Activated CD8-positive, alpha-beta memory T cell treated with anti-CD3 and anti-CD28 coated beads for 24 hours (primary cell): ENCODE data around the gene ATP13A4.

Source experiments
- DNase-seq: peaks from one replicate; pipeline ENCODE4 v3.0.0-alpha.2; 2020

The ATP13A4 gene

DNA sequence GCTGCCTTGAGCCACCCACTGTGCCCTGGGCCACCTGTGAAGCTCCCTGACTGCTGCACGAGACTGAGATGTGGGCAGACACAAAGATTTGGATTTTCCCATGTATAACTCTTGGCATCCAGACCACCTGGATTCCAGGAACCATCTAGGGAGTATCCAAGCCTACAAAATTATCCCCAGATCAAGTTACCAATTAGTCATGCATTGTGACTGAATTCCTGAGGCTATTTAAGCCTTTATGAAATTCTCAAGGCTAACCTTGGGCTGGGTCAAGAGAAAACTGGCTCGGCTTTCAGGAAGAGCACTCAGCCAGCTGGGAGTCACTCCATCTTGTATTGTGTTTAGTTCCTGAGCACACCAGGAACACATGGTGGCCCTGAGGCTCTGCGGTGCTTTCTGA, 162.8 kb downstream of the ATP13A4 start:
- DNase-seq, result no peak

DNA sequence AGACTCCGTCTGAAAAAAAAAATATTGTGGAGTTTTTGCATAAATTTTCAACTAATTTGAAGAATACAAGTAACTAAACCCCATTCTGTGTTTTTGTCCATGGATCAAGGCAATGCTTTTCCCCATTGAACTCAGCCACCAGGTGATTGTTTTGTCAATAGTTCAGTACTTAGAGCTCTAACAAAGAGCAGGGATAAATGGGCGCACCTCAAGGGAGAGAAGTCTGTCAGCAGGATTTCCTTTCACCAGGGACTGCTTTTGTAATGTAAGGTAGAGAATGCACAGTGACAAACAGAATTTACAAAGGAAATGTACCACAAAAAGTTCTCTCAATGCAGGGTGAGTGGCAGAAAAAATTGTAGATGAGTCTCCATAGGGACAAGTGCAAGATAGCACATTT, 165.4 kb downstream of the ATP13A4 start:
- DNase-seq, result no peak

DNA sequence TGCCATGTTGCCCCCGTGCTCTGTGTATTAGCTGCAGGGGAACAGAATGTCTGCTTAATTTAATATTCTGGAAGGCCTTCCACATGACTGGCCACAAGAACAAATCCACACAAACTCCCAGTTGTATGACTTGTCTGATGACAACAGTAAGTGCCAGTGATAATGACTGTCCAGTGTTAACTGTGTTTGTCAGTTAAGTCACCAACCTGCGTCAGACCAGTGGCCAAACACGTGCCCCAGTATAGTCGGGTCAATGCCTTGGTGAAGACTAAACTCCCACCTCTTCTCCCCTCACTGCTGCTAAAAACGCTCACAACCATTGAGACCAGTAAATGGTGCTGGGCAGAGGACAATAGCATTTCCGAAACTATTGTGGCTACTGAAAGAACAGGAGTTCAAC, 166.3 kb downstream of the ATP13A4 start:
- DNase-seq, result no peak

DNA sequence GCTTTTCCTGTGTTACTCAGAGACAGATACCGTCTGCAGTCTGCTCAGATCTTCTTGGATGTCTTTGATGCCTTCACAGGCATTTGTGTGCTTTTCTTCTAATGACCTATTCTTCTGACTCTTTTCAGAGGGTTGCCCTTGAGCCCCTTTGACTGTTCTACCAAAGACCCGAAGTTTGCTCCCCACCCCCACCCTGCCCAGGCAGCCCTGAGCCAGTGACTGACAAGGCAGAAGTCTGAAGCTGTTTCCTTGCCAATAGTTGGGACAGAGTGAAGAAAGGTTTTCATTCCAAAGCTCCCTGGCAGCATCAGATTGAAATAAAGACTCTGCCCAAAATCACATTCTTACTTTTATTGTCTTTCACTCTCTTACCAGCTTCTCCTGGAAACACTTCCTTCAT, 167.1 kb downstream of the ATP13A4 start:
- no peak for DNase-seq

DNA sequence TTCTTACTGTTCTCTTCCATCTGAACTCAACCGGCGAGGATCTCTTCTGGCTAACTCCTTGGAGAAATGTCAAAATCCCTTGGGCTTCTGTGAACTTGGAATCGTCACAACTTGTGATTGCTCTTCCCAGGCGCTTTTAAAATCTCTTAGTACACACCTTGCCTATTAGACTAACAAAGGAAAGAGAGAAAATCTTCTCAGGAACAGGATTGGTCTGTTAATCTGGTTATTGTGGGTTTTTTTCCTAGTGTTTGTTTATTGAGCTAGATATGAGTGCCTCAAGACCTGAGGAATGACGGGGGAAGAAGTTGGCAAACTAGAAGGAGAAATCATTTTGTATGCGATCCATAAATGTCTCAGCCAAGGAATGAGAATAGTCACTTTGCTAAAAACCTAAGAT, 176.0 kb downstream of the ATP13A4 start, which contains the start of gene ATP13A5:
Gene ATP13A5, minus strand, starts transcription at position 48 of the 400 bp plus-strand sequence. Its CDS starts 28 bp downstream, at position 20.
- DNase-seq, result no peak

DNA sequence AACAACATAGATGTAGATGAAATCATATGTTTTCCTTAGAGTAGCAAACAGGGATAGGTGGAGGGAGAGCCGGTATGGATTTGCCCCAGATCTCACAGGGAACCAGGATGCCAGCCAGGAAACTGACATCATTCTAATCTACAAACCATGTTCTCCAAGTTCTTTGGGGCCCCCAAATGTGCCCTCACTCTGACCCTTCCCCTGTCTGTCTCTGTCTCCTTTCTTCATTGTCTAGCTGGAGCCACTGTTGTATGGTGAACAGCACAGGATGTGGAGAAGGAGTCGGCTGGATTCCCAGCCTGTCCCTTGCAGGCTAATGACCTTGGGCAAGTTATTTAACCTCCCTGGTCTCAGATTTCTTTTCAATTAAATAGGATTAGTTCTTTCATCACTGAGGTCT, 177.1 kb downstream of the ATP13A4 start:
- DNase-seq, result no peak

DNA sequence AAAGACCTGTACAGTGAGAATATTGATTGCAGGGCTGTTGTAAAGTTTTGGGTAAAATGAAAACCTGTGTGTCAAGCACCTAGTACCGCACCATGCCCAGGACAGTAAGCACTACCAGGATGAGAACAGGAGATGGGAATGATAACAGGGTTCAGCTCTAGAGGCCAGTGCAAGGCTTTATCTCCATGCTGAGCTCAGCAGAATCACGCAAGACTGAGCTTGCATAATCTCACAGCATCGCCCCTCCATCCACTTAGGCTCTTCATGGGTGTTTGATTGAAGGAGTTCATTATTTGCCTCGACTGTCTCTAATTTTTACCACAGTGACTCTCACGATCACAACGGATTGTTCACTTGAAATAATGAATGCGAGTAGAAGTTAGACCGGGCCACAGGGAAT, 179.1 kb downstream of the ATP13A4 start:
- DNase-seq, result no peak

DNA sequence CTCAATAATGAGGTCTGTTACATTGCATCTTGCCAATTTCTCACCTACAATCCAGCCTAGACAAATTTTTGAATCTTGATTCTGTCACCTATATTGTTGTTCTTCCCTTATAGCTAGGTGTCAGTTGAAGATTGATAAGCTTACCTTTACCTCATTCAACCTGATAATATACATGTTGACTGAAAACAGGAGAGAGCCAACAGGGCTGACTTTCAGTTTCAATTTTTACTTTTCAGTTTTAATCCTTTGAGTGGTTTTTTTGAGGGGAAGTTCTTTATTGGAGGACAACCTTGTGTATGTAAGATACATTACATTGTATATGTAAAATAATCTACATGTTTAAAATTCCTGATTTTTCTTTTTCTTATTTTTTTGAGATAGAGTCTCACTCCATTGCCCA, 181.9 kb downstream of the ATP13A4 start:
- DNase-seq, result no peak

DNA sequence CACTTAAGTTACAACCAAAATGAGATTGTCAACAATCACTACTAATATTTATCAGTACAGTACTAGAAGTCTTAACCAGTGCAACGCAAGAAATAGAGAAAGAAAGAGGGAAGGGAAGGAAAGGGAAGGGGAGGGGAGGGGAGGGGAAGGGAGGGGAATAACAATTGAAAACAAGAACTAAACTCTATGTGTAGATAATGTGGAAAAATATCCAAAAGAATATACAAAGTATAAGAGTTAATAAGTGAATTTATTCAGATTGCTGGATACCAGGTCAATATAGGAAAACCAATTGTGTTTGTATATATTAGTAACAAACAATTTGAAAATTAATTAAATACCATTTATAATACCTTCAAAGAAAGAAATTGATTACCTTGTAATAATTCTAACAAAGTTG, 186.8 kb downstream of the ATP13A4 start:
- DNase-seq, result no peak

DNA sequence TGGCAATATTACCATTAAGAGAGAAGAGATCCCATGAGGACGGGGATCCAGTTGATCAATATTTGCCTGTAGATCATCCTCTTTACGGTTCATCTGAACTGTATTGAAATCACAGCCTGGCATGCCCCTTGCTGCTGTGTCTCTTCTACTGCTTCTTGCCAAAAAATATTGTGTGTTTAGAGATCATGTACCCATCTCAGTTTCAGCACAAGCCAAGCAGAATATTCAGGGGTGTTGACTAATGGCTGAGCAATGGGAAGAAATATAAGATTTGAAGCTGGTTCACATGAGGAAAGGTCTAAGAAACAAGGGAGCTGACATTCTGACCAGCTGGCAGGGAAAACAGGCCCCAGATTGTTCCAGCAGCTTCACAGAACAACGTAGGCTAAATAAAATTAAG, 197.4 kb downstream of the ATP13A4 start:
- no peak for DNase-seq

DNA sequence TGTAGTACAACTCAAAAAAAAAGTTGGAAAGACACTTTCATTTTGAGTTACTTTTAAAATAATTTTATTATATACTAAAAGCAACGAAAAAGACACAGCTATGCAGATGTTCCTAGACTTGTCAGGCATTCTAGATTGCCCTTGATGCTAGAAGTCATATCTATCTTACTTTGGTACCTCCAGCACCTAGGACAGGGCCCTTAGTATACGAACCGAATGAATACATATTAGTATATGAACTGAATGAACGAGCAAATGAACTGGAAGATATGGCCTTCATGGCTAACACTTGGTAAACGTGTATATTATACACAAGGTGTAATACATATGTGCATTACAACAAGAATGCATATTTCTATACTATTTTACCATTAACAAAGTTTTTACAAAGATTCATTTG, 200.3 kb downstream of the ATP13A4 start:
- no peak for DNase-seq
